Activated T-cell treated with anti-CD3 and anti-CD28 coated beads for 4 hours (primary cell): ENCODE data around the gene CCR6.

Experiments used
- DNase-seq: peaks from one replicate; pipeline ENCODE4 v3.0.0-alpha.2; 2020

CCR6 gene

DNA sequence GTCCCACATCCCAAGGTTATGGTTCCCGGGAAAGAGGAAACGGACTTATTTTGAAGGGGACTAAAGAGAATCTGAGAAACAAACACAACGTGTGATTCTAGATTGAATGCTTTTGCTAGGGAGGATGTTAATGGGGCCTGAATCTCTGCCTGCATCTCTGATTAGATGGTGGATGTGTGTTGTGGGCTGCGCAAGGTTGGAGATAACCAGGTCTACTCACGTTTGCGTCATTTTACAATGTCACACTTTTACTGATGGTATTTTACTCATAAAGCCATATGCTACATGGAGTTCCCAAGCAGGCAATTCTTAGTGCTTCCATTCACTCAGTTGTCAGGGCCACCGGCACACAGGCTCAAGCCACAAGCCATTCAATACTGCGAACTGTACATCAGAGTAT is 23.2 kb upstream of the CCR6 start:
- DNase-seq = no peak

DNA sequence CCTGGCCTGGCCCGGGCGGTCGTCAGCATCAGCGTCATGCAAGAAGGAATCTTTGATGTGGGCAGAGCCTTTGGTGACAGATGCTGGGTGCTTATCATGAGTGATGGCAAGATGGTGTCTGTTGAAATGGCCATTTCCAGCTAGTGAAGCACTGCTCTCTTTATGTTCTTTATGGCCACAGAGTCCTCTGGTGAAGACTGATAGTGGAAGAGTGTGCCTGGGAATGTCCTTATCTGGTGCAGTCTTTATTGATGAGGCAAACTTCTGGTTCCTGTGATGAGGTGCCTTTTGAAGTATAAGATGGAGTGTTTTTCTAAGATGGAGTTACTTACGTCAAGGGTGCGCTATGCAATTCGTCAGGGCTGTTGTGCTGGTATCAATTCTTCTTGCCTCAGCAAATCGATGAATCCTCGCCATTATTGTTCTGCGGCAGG is 22.6 kb upstream of the CCR6 start:
- DNase-seq = no peak

DNA sequence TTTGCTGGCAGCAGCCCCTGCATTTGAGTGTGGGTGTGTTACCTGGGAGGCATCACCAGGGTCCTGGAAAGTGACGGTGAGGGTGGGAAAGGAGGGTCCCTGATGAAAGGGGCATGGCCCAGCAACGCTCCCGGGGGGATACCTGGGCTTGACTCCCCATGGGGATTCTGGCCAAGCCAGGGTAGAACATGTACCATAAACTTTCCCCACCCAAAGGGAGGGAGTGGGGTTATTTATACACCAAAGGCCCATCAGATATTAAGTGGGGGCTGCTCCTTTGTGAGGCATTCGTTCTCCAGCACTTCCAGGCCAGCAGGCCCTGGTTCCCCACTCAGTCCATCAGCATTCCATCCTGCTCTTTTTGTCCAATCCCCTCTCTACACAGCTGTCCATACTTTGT is 20.6 kb upstream of the CCR6 start:
- no peak for DNase-seq

DNA sequence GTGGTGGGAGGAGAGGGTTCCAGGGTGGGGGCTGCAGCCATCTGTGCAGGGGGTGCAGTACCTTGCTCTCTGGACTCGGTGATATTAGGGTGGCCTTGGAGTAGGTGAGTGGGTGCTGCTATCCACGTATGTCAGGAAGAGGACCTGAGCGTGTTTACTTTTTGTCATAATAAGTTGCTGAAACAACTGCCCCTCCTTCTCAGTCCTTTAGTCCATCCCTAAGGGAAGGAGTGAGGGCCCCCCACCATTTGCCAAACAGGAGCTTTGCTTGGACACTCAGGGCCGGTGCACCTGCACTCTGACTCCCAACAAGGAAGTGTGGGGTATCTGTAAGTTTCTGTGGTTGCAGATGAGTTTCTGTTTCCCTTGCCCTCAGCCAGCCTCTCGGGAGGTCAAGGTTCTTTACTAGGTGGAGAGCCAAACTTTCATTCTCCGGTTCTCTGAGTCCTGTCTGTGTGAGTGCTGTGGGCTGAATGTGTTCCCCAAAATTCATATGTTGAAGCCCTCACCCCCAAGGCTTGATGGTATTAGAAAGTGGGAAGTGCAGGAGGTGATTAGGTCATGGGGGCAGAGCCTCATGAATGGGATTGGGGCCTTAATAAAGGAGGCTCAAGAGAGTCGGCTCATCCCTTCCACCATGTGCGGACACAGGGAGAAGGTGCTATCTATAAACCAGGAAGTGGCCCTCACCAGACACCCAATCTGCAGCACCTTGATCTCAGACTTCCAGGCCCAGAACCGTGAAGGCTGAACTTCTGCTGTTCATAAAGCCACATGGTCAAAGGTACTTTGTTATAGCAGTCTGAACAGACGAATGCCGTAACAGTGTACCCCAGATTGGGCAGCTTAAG is 19.6 kb upstream of the CCR6 start:
- DNase-seq = no peak

DNA sequence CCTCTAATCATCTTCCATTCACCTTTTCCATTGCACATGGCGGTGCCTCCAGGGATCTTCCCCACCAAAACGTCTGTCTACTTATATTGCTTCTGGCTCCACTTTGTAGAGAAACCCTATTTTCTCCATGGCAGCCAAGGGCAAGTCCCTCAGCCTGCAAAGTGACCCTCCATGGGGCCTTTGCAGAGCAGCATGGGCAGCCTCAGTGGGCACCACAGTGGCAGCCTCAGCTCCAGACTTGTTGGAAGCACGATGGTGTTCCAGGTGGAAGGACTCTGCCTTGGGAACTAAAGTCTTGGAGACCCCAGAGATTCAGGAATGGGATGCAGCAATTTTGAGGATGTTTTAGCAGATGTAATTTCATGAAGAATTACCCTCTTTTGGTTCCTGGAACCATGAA is 18.5 kb upstream of the CCR6 start:
- DNase-seq = no peak

DNA sequence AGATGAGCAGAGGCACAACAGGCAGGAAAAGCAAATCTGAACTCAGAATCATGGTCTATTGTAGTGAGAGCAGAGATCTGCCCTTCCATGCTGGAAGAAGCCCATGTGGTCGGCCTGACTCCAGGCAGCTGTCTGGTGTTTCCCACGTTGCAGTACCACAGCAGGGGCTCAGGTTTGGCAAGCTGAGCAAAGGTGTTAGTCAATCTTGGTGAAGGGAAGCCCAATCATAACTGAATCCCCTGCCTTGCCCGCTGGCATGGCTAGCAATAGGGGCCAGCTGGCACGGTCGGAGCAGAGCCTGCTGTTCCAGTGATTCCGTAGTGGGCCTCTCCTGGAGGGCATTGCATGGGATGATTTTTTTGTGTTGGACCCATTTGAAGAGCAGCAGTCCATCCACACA is 17.8 kb upstream of the CCR6 start:
- DNase-seq = no peak

DNA sequence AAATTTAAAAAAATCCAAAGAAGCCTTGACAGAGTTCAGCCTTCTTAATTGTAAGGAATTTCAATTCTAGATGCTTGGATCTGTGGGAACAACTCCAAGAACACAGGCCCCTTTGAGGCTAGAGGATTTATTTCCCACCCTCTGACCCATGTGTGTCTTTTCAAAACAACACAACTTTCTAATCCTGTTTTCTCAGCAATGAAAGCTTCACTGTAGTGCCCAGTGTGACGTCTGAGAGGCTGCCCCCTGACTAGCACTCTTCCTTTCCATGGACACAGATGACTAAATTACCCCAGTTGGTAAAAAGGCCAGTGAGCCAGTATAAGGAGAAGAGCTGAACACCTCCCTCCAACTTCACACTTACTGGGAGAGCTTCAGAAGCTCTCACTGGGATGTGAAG is 16.5 kb upstream of the CCR6 start:
- no peak for DNase-seq

DNA sequence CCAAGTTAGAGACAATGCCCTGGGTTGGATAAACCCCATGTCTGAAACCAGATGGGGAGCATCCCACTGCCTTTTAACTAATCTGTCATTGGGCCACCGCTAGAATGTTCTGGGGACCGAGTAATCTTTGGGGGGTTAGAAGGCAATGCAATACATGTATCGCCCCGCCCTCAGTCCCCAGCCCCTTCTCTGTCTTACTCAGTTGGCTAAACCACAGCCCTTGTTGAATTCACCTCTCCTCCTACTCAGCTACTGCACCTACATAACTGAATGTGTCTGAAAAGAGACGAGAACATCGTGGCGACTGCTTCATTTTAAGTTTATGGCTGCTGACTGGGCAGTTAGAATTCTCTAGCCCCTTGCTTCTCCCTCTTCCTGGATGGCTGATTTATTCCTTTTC is 15.1 kb upstream of the CCR6 start:
- no peak for DNase-seq

DNA sequence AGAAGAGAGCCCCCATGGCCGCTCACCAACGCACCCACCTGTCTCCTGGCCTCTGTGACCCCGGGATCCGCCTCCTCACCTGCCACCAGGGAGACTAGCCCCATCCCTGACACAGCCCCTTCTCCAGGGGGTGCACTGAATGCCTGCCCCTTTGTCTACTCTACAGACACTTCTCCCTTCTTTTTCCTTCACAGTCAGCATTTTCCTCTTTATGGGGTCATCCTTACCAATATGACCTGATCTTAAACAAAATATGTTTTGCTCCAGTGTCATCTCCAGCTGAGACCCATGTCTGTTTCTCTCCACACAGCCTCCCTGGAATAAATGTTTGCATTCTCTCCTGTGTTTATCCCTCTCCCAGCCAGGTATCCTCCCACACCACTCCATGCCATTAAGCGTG is 14.6 kb upstream of the CCR6 start:
- no peak for DNase-seq

- no peak for DNase-seq
Measured at GRCh38 chr6:167109651-167110050, 13.2 kb upstream of the CCR6 start.

DNA sequence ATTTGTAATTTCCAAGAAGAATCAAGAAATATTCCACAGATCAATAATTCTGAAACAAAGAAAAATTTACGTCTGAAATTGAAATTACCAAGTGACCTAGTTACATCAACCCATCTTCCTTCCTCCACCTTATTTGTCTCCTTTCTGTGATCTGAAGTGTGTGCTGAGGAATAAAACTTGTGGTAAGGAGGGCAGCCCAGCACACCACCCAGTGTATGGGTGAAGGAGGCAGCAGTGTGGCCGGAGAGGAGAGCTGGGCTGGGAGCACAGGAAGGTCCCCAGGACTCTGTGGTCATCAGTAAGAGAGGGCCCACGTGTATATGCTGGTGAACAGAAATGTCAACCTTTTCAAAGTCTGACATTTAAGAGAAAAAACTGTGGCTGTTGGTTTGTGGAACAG is 11.3 kb upstream of the CCR6 start:
- no peak for DNase-seq

DNA sequence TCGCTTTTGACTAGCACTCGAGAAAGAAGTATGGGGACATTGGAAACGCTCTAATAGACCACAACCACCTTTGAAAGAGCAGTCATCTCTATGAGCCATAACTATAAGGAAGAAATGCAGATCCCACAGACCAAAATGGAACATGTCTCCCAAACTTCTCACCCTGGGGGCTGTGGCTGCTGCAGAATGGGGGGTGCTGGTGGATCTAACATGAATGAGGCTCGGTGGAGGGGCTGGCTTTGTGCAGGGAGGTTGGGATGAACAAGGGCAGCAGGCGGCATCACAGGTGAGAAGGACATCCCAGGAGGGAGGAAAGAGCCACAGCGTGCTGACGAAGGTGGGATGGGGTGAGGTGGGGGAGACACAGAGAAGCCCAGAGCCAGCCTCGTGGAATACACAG is 10.5 kb upstream of the CCR6 start:
- DNase-seq = no peak

GRCh38 chr6:167113047-167113754 is 9.7 kb upstream of the CCR6 start:
- no peak for DNase-seq

DNA sequence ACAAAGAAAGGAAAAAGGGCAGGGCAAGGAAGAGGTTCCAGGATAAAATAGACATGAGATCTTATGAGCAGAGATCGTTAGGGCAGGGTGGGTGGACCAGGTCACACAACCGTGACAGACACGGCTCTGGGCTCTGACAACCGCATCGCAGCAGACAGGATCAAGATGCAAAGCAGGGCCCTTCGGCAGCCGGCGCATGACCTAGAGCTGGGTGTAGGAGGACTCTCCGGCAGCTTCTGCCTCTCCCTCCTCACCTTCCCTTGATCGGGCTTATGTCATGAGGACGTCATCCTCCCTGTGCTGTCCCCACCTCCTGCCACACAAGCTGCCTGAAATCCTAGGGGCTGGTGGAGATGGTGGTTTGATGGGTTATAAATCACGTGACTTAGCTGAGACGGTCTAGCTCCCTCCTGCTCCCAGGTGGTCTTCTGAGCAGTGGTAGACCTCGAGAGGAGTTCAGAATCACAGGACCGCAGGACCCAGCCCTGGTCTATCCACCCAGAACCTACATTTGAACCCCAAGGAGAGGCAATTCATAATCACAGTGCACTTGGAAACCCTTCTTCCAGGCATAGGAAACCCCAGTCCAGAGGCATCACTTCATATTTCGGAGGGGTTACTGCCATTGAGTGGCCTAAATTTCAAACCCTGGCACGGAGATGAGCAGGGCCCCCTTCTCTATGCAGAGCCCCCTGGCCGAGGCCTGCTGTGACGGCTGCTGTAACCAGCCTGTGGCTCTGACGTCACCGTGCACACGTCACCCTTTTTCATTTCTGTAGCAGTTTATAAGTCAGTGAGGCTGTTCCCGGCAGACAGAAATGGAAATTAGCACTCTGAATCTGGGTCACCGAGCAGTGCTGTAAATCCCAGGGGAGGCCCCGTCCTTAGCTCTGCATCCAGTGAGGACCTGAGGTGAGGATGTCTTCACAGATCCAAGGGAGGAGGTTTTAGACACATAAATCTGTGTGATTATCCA is 8.7 kb upstream of the CCR6 start:
- DNase-seq = no peak

DNA sequence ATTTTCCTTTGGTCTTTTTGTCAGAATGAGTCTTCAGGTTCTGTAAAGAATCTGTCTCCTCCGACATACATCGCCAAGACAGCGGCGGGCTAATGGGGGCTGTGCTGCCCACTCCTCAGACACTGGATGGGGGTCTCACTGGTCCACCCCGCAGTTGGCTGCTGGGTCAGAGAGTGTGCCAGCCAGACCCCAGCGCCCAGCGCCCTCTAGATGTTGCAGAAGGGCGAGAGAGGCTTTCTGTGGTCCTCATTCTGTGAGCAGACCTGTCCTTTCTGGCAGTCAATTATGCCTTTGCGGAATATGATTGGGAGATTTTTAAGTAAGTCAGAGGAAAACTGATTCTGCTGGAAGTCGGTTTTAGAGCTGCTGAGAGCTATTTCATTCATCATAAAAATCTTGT is 7.8 kb upstream of the CCR6 start:
- no peak for DNase-seq

GRCh38 chr6:167116109-167116837 is 6.6 kb upstream of the CCR6 start:
- DNase-seq = no peak

DNA sequence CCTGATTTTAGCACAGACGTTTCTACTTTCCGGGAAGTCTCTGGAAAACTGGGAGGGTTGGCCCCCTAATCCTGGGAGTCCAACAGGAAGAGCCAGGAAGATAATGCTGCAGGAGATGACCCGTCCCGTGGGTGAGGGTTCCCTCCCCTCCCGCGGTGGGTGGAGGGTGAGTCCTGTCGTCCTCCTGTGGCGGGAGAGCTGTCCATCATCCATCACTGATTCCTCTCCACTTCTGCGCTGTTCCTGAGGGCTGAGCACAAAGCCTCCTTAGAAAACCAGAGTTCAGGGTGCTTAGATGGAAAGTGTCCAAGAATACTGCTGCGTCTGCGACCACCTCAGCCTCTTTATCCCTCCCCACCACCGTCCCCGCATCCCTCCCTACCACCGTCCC is 6.1 kb upstream of the CCR6 start:
- DNase-seq = no peak

GRCh38 chr6:167118006-167118405 is 4.9 kb upstream of the CCR6 start:
- DNase-seq = no peak

DNA sequence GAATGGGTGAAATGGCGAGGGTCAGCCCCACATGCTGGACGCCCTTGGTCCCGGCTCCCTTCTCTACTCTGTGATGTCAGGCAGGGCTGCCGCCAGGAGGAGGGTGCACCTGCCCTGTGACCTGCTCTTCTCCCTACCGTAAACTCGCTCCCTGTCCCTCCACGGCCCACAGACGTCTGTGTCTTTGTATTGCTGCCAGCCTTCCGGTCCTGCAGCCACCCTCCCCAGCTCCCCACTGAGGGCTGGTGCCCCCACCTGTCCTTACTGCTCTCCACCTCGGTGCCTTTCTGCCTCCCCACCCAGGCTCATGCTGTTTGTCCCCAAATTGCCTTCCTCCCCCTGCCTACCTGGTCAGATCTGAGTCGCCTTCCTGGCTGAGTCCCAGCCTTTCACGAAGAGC is 4.1 kb upstream of the CCR6 start:
- DNase-seq = no peak

DNA sequence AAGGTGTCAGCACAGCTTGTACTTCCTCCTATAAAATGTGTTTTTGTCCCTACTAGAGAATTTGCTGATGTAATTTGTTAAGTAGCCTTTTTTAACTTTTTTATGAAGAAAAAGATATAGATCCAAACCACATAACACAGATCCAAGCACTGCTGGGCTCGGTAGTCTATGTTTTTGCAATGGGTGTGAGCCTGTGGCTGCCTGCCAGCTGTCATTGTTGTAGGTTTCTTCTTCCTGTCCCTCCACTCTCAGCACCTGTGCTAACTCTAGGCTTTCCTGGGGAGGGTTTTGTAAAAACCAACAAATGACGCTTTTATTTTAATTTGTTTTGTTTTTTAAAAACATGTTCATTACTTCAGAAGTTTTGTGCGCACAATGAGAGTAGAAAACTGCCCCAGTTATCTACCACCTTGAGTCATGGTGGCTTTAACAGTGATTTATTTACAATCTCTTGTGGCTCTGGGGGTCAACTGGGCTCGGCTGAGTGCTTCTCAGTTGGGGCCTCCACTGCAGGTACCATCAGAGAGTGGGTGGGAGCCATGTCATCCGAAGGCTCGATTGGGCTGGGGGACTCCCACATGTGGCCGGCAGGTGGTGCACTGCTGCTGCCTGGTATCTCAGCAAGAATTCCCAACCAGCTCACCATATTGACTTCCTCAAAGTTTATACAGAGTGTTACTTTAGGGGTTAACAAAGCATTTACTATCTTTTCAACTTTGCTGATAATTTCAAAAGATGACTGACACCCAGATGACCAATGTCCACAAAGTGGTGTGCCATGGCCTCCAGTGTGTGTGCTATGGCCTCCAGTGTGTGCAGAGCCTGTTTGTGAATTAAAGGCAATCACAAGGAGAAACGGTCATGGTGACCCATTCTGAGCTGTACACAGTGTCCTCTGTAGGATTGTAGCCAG is 3.0 kb upstream of the CCR6 start:
- no peak for DNase-seq

DNA sequence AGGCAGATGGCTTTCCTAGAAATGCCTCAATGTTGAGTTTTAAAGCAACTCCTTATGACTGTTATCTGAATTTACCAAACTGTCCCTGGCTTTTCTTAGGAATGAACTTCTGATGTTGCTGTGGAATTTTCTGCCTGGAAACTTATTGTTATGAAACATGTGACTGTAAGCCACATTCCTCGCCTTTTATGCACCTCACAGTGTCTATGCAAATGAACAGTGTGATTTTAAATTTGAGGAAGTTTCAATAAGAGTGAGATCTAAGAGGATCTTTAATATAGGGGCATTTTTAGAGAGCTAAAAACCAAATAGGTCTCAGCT is 2.4 kb upstream of the CCR6 start:
- DNase-seq = no peak

DNA sequence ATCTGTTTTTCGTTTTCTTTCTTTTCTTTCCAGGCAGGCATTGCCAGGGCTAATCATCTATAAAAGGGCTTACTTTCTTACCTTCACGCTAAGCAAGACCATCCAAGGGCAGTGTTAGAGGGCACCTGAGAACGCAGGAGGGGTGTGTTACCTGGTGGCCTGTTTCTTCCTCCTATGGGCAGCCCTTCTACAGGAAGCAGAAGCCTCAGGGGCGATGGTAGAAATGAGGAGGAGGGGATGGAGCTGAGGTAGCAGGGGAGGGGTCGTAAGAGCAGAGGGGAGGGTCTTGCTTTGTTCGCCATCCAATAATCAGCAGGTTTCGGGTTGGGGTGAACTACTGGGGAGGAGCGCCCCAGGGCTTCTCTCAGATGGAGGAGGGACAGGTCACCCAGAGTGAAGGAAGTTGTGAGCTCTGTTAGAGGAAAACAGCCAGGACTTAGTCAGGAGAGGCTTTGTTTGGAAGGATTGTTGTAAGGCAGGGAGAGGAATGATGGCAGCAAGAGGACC is 1.5 kb upstream of the CCR6 start:
- no peak for DNase-seq
